Neural progenitor cell (in vitro differentiated cells): ENCODE data around the gene OXT. TPM values are rescaled to one million over a fixed set of nuclear protein-coding genes. Genes with fewer than 3 reads are reported as not detected.

Source experiments
- DNase-seq: peaks from one replicate; pipeline ENCODE4 v3.0.0-alpha.2; 2016; ENCODE audit warnings: low spot score
- H2AFZ ChIP-seq: fragments of 200-600 bp; sonication (generic); replicated peaks from 2 replicates; pipeline ENCODE4 v1.6.1; 2016; ENCODE audit warnings: antibody characterized with exemption
- H3F3A ChIP-seq: fragments of 200-600 bp; sonication (generic); 2 replicates; pipeline ENCODE4 v1.6.1; 2016; ENCODE audit warnings: antibody characterized with exemption, low read depth
- H3K27ac ChIP-seq: fragments of 200-600 bp; sonication (generic); 2 replicates; pipeline ENCODE4 v1.5.1; 2016; ENCODE audit warnings: mild to moderate bottlenecking
- H3K27me3 ChIP-seq: fragments of 200-600 bp; sonication (generic); 2 replicates; pipeline ENCODE4 v1.6.1; 2016; ENCODE audit warnings: mild to moderate bottlenecking, moderate library complexity
- H3K36me3 ChIP-seq: fragments of 200-600 bp; sonication (generic); 2 replicates; pipeline ENCODE4 v1.5.1; 2016
- H3K4me1 ChIP-seq: fragments of 200-600 bp; sonication (generic); 2 replicates; pipeline ENCODE4 v1.6.1; 2016; ENCODE audit warnings: mixed run types
- H3K4me2 ChIP-seq: fragments of 200-600 bp; sonication (generic); 2 replicates; pipeline ENCODE4 v1.6.1; 2016
- H3K4me3 ChIP-seq: fragments of 200-600 bp; sonication (generic); 2 replicates; pipeline ENCODE4 v1.5.1; 2016
- H3K79me2 ChIP-seq: fragments of 200-600 bp; sonication (generic); 2 replicates; pipeline ENCODE4 v1.6.1; 2016; ENCODE audit warnings: low read depth
- H3K9ac ChIP-seq: fragments of 200-600 bp; sonication (generic); 2 replicates; pipeline ENCODE4 v1.6.1; 2016
- H3K9me3 ChIP-seq: fragments of 200-600 bp; sonication (generic); 2 replicates; pipeline ENCODE4 v1.5.1; 2016; ENCODE audit warnings: low read depth
- H4K20me1 ChIP-seq: fragments of 200-600 bp; sonication (generic); 2 replicates; pipeline ENCODE4 v1.6.1; 2016; ENCODE audit warnings: low read depth
- H3K27ac Mint-ChIP-seq: 3 replicates; pipeline ENCODE4 v1.8.0; 2021; ENCODE audit warnings: mixed read lengths
- H3K27me3 Mint-ChIP-seq: 2 replicates; pipeline ENCODE4 v1.8.0; 2022; ENCODE audit warnings: low read depth, mild to moderate bottlenecking, inconsistent platforms, moderate library complexity, mixed read lengths; ENCODE audit not compliant: insufficient read depth
- H3K36me3 Mint-ChIP-seq: 3 replicates; pipeline ENCODE4 v1.8.0; 2021; ENCODE audit warnings: mixed read lengths
- H3K4me1 Mint-ChIP-seq: 3 replicates; pipeline ENCODE4 v1.8.0; 2021; ENCODE audit warnings: mixed read lengths
- H3K4me3 Mint-ChIP-seq: 3 replicates; pipeline ENCODE4 v1.8.0; 2021; ENCODE audit warnings: mild to moderate bottlenecking, moderate library complexity, mixed read lengths
- H3K9me3 Mint-ChIP-seq: 3 replicates; pipeline ENCODE4 v1.8.0; 2020; ENCODE audit warnings: mixed read lengths
- CTCF ChIP-seq: fragments of 200-600 bp; sonication (generic); IDR thresholded peaks from 2 replicates; pipeline ENCODE4 v1.5.1; 2017; ENCODE audit warnings: antibody characterized with exemption, mild to moderate bottlenecking
- EZH2 ChIP-seq: fragments of 200-600 bp; sonication (generic); IDR thresholded peaks from 2 replicates; pipeline ENCODE4 v1.6.1; 2017; ENCODE audit warnings: antibody characterized with exemption, mild to moderate bottlenecking, moderate library complexity
- EZH2phosphoT487 ChIP-seq: fragments of 200-600 bp; sonication (generic); IDR thresholded peaks from 2 replicates; pipeline ENCODE4 v1.6.1; 2017; ENCODE audit warnings: antibody characterized with exemption
- total RNA-seq: library from RNA; depleted of rRNA; stranded (reverse); fragments of >200 nt; gene quantifications from 2 replicates; pipeline ENCODE4 v1.2.3, GENCODE V29; 2015; ENCODE audit warnings: low replicate concordance

The OXT gene
- total RNA-seq, 1 donor from 2014 or later = not detected

GRCh38 chr20:3037654-3038053, 33.8 kb upstream of the OXT start:
- no peak overlapping the region for H3K27ac ChIP-seq
- no peak for TF ChIP-seq CTCF
- TF ChIP-seq EZH2phosphoT487 = no peak
- no peak for TF ChIP-seq EZH2
- no peak overlapping the region for H3K9ac ChIP-seq
- no peaks in the 10 kb centered on the region for H3K27me3 ChIP-seq
- no peaks in the 10 kb centered on the region for H3K36me3 ChIP-seq
- H4K20me1 ChIP-seq = no peaks in the 10 kb centered on the region
- H3K9me3 ChIP-seq = no peaks in the 10 kb centered on the region
- H3F3A ChIP-seq = peaks cover 4% of the 10 kb centered on the region
- H2AFZ ChIP-seq = no peak overlapping the region
- Mint-ChIP-seq H3K27me3 (peaks cover 3% of the 10 kb centered on the region), H3K27ac (no peak overlapping the region), H3K36me3 (peaks cover 28% of the 10 kb centered on the region), H3K9me3 (no peaks in the 10 kb centered on the region), H3K4me1 (peaks cover 12% of the 10 kb centered on the region), H3K4me3 (no peak overlapping the region)
- H3K4me3 ChIP-seq = no peak overlapping the region
- H3K79me2 ChIP-seq = no peaks in the 10 kb centered on the region
- DNase-seq = no peak
- no peaks in the 10 kb centered on the region for H3K4me1 ChIP-seq
- H3K4me2 ChIP-seq = no peak overlapping the region

- Mint-ChIP-seq H3K4me3 (no peak overlapping the region), H3K4me1 (peaks cover 12% of the 10 kb centered on the region), H3K36me3 (peaks cover 27% of the 10 kb centered on the region), H3K27ac (peak overlapping the region; percentile 37), H3K9me3 (no peaks in the 10 kb centered on the region), H3K27me3 (peaks cover 3% of the 10 kb centered on the region)
- H3K4me3 ChIP-seq = no peak overlapping the region
- no peaks in the 10 kb centered on the region for H3K36me3 ChIP-seq
- TF ChIP-seq EZH2phosphoT487 (no peak), EZH2 (no peak), CTCF (no peak)
- H3K4me1 ChIP-seq = no peaks in the 10 kb centered on the region
- peaks cover 4% of the 10 kb centered on the region for H3F3A ChIP-seq
- no peak overlapping the region for H2AFZ ChIP-seq
- no peak overlapping the region for H3K4me2 ChIP-seq
- no peaks in the 10 kb centered on the region for H3K9me3 ChIP-seq
- no peak overlapping the region for H3K9ac ChIP-seq
- no peaks in the 10 kb centered on the region for H3K27me3 ChIP-seq
- H3K27ac ChIP-seq = no peak overlapping the region
- DNase-seq = no peak
- no peaks in the 10 kb centered on the region for H3K79me2 ChIP-seq
- no peaks in the 10 kb centered on the region for H4K20me1 ChIP-seq
Measured at GRCh38 chr20:3038454-3038853, 33.0 kb upstream of the OXT start.

GRCh38 chr20:3039426-3039825, 32.0 kb upstream of the OXT start:
- Mint-ChIP-seq H3K36me3 (peaks cover 27% of the 10 kb centered on the region), H3K4me3 (no peak overlapping the region), H3K27me3 (peaks cover 6% of the 10 kb centered on the region), H3K9me3 (no peaks in the 10 kb centered on the region), H3K27ac (no peak overlapping the region), H3K4me1 (peaks cover 12% of the 10 kb centered on the region)
- no peak overlapping the region for H2AFZ ChIP-seq
- no peak overlapping the region for H3K9ac ChIP-seq
- H3K4me3 ChIP-seq = no peak overlapping the region
- no peaks in the 10 kb centered on the region for H3K36me3 ChIP-seq
- H3K4me1 ChIP-seq = no peaks in the 10 kb centered on the region
- H4K20me1 ChIP-seq = no peaks in the 10 kb centered on the region
- no peaks in the 10 kb centered on the region for H3K9me3 ChIP-seq
- no peak overlapping the region for H3K4me2 ChIP-seq
- H3K27ac ChIP-seq = no peak overlapping the region
- H3K79me2 ChIP-seq = no peaks in the 10 kb centered on the region
- no peak for TF ChIP-seq EZH2
- no peak for TF ChIP-seq CTCF
- no peak for TF ChIP-seq EZH2phosphoT487
- peaks cover 4% of the 10 kb centered on the region for H3F3A ChIP-seq
- DNase-seq = no peak
- H3K27me3 ChIP-seq = no peaks in the 10 kb centered on the region
